Keratinocyte (primary cell): ENCODE measurements around the gene NFYC.

Source experiments
- CTCF ChIP-seq, 3 experiments: IDR thresholded peaks in 1 of 3; conservative IDR thresholded peaks in 1 of 3; optimal IDR thresholded peaks in 1 of 3; 2 replicates in 2 of 3; 3 replicates in 1 of 3; pipeline versions ENCODE3 to v1.5.1; 2011; ENCODE audit warnings: low read length in 3 of 3, mild to moderate bottlenecking in 3 of 3, moderate library complexity in 2 of 3, control low read depth in 1 of 3, inconsistent platforms in 1 of 3; ENCODE audit not compliant: insufficient read depth in 2 of 3; ENCODE audit errors: extremely low read depth in 1 of 3
- EZH2 ChIP-seq: IDR thresholded peaks from one replicate; pipeline ENCODE4 v1.6.1; 2012; ENCODE audit warnings: inconsistent platforms, mild to moderate bottlenecking, low read length, moderate library complexity

DNA sequence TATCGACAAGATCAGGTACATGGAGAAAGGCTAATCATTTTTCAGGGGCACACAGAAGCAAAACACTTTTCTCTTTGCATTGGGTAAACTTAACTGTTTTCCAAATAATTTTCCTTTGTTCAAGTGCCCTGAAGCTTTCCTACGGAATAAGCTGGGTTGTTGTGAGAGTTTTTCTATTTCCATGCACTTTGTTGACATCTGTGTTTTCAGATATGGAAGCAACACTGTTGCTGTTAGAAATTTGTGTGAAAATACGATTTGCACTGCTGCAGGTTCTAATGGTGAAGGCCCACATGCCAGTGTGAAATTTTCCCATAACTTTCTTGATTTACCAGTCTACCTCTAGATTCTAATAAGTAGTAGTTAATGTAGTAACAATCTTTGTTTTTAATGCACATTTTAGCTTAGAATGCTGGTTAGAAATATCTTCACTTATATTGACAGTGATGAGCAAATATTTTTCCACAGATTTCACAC lies 18.3 kb downstream of the NFYC start:
- TF ChIP-seq CTCF (optimal IDR thresholded peaks at IDR 0.05 in 1 of 3, IDR thresholded peaks at IDR 0.05 in 1 of 3, conservative IDR thresholded peaks at IDR 0.05 in 1 of 3; ENCODE audit: extremely low read depth in 1 of 3, insufficient read depth in 2 of 3, low read length in 3 of 3) (no peak), EZH2 (no peak)
